Stimulated activated CD4-positive, alpha-beta T cell treated with anti-CD3 and anti-CD28 coated beads, Interleukin-15, amount 100 ng/mL, for 48 hours (primary cell): ENCODE results near the gene TRMT2B.
"Not testable (repeated sequence)": the region's sequence is repeated elsewhere in the genome, so short reads cannot be mapped to it uniquely, and the experiment has no call there.

Experiments used
- DNase-seq, 2 donors: peaks; one replicate each; pipeline ENCODE4 v3.0.0-alpha.2; 2020; ENCODE audit warnings: low read depth in 2 of 2

TRMT2B gene, protein sequence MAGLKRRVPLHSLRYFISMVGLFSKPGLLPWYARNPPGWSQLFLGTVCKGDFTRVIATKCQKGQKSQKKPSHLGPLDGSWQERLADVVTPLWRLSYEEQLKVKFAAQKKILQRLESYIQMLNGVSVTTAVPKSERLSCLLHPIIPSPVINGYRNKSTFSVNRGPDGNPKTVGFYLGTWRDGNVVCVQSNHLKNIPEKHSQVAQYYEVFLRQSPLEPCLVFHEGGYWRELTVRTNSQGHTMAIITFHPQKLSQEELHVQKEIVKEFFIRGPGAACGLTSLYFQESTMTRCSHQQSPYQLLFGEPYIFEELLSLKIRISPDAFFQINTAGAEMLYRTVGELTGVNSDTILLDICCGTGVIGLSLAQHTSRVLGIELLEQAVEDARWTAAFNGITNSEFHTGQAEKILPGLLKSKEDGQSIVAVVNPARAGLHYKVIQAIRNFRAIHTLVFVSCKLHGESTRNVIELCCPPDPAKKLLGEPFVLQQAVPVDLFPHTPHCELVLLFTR

DNA sequence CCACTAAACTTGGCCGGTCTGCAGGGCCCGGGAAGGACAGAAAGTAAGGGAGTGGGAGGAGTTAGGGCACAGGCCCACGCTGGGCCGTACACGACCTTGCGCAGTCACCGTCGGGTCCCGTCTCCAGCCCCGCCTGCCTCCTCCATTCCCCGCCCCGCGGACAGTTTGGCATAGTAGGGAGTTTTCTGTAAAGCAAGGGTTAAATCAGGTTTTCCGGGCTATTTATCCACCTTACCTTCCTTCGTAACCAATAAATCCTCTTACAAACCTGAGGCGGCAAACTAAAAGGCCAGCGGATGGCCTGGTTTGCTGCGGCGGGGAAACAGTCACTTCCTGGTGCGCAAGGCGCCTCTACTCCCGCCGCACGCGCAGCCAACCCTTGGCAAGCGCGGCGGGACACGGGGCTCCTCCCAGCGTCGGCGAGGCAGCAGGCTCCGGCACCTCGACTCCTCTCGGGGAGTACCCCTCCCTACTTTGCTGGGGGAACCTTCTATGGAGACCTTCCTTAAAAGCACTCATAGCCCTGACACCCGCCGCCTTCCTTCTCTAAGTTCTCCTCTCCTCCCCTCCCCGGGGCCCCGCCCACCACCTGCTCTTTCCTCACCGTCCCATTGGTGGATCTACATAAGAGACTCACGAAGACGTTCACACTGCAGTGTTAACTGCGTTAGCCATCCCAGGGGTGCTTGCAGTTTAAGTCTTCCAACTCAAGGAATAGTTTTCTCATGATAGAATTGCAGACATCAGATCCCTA, at the start of gene TRMT2B:
Gene TRMT2B (minus strand): TSS at position 563 of the 754 bp plus-strand sequence. CDS start 9,822 bp downstream, outside the sequence.
- peak; percentile 56 to 70 for DNase-seq

- DNase-seq, result peak; percentile 88
Measured at GRCh38 chrX:101097546-101098453, 45.9 kb upstream of the TRMT2B start, which contains the start of gene CENPI. TSS of gene CENPI (plus strand) at chrX:101098204. CDS start at chrX:101101071, 2,867 bp downstream.

- no peak for DNase-seq
Measured at GRCh38 chrX:101091817-101092216, 39.9 kb upstream of the TRMT2B start.

DNA sequence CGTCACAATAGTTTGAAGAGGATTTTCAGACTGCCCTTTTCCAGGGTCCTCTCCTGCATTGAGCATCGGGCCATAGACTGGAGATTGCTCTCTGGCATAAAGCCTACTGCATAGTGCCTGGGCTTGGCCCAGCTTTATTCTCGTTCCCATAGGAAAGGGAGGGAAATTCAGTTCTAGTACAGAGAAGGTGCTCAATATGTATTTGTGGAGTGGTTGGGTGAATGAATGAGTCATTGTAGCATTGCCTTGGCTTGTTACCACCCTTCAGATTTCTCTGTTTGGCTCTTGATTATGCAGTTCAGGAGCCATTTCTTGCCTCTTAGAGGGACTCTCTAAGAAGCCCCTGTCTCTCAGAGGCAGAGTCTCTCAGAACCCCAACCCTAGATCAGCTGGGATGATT, 29.3 kb upstream of the TRMT2B start:
- DNase-seq, result no peak

DNA sequence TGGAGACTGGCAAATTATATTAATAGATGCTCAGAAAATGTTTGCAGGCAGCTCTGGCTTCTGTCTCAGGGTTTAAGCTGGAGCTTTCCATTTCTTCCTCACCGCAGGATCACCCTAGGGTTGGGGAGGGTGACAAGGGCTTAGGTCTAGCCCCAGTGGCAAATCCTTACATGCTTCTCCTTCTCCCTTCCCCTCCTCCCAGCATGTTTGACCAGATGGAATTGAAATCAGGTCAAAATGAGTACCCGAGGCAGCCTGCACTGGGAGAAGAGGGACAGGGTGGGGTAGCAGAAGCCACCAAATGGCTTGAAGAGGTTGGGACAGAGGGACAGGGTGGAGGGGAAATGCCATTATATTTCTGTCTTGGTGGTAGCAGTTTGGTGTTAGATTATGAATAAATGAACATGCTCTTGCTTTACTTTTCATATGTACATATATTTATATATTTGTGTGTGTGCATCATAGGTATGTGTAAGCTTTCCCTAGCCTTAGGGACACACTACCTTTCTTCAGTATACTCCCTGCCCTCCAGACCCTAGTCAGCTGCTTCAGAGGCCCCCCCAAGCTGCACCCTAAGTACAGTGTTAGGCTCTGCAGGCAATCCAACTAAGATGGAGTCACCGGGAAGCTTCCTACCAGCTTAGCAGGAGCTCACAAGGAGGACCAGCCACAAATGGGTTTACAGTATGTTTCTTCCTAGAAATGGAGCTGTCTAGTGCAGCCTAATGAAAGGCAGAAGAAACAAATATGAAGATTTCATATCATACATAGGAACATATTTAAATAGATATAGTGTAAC, 28.6 kb upstream of the TRMT2B start:
- DNase-seq, result no peak

GRCh38 chrX:101079736-101080270, 27.9 kb upstream of the TRMT2B start:
- no peak for DNase-seq

- DNase-seq, result no peak
Measured at GRCh38 chrX:101078716-101079598, 27.0 kb upstream of the TRMT2B start, which contains the start of gene TMEM35A. TSS of gene TMEM35A (plus strand) at chrX:101078879. CDS start at chrX:101079003, 124 bp downstream.

DNA sequence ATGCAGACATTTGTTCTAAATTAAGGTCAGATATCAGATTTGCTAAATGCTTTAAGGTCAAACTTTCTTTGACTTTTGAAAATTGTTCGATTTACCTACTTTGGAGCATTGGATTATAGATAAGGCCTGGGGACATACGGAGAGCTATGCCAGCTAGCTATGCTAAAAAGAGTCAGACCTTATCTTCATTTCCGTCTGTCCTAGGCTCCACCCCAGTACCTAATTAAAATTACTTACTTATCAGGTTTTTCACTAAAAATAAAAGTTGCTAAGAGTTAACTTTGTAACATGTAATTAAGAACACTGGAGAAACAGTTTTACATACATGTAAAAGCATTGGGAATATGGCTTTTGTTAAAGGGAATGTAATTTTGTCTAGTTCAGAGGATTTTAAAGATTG, 19.7 kb upstream of the TRMT2B start:
- no peak for DNase-seq

- no peak for DNase-seq
Measured at GRCh38 chrX:101062176-101062575, 10.3 kb upstream of the TRMT2B start.

DNA sequence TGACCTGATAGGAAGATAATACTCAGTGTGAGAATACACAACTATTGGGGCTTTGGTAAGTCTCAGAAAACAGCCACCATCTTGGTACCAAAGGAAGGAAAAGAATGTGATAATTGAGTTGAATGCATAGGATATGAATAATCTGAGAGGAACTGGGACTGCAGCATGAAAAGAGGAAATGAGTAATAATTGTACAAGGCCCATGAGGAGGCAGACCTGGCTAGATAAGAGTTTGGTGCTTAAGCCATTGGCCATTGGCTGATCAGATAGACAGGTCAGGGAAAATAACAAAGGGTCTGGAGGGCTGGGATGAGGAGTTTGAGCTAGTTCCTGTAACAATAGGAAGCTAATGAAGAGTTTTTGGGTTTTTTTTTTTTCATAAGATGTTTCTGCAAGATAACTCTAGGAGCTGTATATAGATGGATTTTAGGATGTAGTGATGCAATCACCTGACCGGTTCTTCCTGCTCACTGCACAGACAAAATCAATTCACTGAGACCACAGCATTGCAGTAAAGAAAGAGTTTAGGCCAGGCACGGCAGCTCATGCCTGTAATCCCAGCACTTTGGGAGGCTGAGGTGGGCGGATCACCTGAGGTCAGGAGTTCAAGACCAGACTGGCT, 5.3 kb upstream of the TRMT2B start:
- DNase-seq, result no peak

DNA sequence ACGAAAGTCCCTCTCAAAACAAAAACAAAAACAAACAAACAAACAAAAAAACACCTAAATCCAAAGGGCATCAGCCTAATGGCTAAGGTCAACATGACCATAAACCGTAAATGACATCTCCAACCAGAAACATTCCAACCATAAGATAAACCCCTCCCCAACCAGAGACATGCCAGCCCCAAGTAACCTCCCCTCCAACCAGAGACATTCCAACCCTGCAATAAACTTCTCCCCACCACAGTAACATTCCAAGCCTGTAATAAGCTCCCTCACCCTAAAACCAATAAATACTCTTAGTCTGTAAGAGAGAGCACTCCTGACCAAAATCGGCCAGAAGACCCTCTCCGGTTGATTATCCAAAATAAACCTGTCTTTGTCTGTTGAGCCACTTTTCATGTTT, 4.6 kb upstream of the TRMT2B start:
- not testable (repeated sequence) for DNase-seq

DNA sequence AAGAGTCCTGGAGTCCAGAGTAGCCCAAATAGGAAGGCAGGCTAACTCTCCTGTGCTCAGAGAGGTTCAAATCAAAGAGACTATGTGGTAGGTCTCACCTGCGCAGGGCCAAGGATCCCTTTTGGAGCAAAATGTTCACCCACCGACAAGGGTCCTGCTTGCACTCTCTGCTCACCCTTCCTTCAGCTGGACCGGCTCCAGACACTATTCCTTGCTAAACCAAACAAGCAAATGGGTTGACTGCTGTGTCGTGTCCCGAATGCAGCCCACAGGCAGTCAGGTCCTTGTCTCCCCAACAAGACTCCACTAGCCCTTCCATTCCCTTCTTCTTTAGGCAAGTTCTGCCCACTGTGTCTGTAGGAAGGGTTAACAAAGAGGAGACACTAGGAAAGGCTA, 760 bp downstream of the TRMT2B start:
- no peak for DNase-seq

GRCh38 chrX:101040197-101040596, 11.7 kb downstream of the TRMT2B start:
- DNase-seq, result no peak

- DNase-seq, result no peak
Measured at GRCh38 chrX:101037231-101037630, 14.7 kb downstream of the TRMT2B start.

GRCh38 chrX:101029665-101030064, 22.2 kb downstream of the TRMT2B start:
- DNase-seq, result no peak

DNA sequence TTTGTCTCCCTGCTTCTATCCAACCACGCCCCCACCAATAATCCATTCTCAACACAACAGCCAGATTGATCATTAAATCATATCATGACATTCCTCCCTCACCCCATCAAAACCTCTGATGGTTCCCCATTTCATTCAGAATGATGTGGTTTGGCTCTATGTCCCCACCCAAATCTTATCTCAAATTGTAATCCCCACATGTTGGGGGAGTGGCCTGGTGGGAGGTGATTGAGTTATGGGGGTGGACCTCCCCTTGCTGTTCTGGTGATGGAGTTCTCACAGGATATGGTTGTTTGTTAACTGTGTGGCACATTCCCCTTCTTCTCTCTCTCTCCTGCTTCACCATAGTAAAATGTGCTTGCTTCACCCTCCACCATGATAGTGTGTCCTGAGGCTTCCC, 23.3 kb downstream of the TRMT2B start:
- DNase-seq, result no peak

- no peak for DNase-seq
Measured at GRCh38 chrX:101025126-101025525, 26.8 kb downstream of the TRMT2B start.

- no peak for DNase-seq
Measured at GRCh38 chrX:101022020-101022419, 29.9 kb downstream of the TRMT2B start.

- not testable (repeated sequence) for DNase-seq
Measured at GRCh38 chrX:101012031-101012430, 39.9 kb downstream of the TRMT2B start.
